Measurements from ENCODE around the gene STOX2.

Gene STOX2

GRCh38 chr4:183935355-183936005 is 30.4 kb downstream of the STOX2 start:
- Histone ChIP-seq H3K36me3 (ENCODE audit: insufficient read depth) (no peaks in the 10 kb centered on the region), H3K4me2 (no peak overlapping the region), H3K4me3 (IDR thresholded peaks at IDR 0.05; ENCODE audit: insufficient read depth, low read depth, low read length) (no peak overlapping the region), H3K79me2 (ENCODE audit: insufficient read depth, low read depth) (no peaks in the 10 kb centered on the region), H3K27ac (no peak overlapping the region), H3K27me3 (ENCODE audit: insufficient read depth, low read depth) (no peaks in the 10 kb centered on the region), H3K4me1 (ENCODE audit: low read depth, poor library complexity, severe bottlenecking) (no peaks in the 10 kb centered on the region), H3K9ac (no peak overlapping the region), H2AFZ (ENCODE audit: low read depth) (no peak overlapping the region), H4K20me1 (ENCODE audit: insufficient read depth) (no peaks in the 10 kb centered on the region)
- TF ChIP-seq, protein P1, sequence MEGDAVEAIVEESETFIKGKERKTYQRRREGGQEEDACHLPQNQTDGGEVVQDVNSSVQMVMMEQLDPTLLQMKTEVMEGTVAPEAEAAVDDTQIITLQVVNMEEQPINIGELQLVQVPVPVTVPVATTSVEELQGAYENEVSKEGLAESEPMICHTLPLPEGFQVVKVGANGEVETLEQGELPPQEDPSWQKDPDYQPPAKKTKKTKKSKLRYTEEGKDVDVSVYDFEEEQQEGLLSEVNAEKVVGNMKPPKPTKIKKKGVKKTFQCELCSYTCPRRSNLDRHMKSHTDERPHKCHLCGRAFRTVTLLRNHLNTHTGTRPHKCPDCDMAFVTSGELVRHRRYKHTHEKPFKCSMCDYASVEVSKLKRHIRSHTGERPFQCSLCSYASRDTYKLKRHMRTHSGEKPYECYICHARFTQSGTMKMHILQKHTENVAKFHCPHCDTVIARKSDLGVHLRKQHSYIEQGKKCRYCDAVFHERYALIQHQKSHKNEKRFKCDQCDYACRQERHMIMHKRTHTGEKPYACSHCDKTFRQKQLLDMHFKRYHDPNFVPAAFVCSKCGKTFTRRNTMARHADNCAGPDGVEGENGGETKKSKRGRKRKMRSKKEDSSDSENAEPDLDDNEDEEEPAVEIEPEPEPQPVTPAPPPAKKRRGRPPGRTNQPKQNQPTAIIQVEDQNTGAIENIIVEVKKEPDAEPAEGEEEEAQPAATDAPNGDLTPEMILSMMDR (conservative IDR thresholded peaks at IDR 0.05; ENCODE audit: low read depth, low read length), result no peak

DNA sequence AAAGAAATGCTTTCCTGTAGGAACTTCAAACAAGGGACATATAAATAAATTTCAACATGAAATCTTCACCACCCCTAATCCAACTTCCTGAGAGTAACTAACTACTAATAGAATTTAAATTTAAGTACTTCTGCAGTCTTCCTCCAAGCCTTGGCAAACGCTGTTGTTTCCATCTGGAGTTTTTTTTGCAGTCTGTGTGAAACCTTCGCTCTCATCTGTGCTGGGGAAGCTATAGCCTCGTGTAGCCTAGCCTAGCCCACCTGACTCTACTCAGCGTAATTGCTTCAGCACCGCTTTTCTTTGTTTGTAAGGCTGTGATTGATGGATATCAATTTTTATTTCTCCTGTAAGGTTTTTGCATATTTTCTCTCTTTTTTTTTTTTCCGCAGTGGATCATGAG is 30.9 kb downstream of the STOX2 start:
- Histone ChIP-seq H3K4me2 (no peak overlapping the region), H3K9ac (no peak overlapping the region), H2AFZ (ENCODE audit: low read depth) (no peak overlapping the region), H3K27ac (no peak overlapping the region), H3K4me1 (ENCODE audit: low read depth, poor library complexity, severe bottlenecking) (no peaks in the 10 kb centered on the region), H3K79me2 (ENCODE audit: insufficient read depth, low read depth) (no peaks in the 10 kb centered on the region), H4K20me1 (ENCODE audit: insufficient read depth) (no peaks in the 10 kb centered on the region), H3K36me3 (ENCODE audit: insufficient read depth) (no peaks in the 10 kb centered on the region), H3K27me3 (ENCODE audit: insufficient read depth, low read depth) (no peaks in the 10 kb centered on the region), H3K4me3 (IDR thresholded peaks at IDR 0.05; ENCODE audit: insufficient read depth, low read depth, low read length) (no peak overlapping the region)
- TF ChIP-seq, protein P1 (conservative IDR thresholded peaks at IDR 0.05; ENCODE audit: low read depth, low read length), result no peak

DNA sequence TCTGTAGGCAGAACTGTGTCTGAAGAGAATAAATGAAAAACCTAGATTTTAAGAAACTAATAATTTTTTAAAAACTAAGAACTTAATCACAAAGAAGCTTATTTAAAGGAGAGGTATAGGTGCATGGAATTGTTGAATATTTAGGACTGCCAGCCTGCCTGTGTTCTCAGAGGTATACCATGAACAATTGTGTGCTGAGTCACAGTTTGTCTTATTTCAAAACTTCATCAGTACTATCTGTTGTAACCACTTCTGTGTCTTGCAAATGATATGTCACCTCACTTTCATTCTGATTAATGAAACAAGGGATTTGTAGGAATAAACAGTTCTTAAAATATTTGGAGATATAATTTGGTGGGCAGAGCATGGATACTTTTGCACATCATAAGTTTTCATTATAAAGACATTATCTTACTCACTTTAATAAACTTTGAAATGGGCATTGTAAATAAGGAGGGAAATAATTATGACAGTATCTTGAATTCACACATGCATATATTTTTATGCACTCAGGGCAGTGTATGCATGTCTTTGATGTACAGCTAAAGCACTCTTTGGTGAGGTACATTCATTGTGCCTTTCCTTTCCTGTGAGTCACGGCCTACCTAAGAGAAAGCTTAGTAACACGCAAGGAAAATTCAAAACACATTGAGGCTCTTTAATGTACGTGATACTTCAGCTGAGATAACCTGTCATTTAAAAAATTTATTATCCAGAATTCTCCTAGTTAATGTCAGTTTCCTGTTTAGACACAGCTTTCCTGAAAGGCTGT is 31.7 kb downstream of the STOX2 start:
- H3K4me1 ChIP-seq (ENCODE audit: low read depth, poor library complexity, severe bottlenecking), result no peaks in the 10 kb centered on the region
- no peak overlapping the region for H3K4me2 ChIP-seq
- no peak overlapping the region for H2AFZ ChIP-seq (ENCODE audit: low read depth)
- H3K4me3 ChIP-seq (IDR thresholded peaks at IDR 0.05; ENCODE audit: insufficient read depth, low read depth, low read length), result no peak overlapping the region
- H3K9ac ChIP-seq, result no peak overlapping the region
- H3K36me3 ChIP-seq (ENCODE audit: insufficient read depth), result no peaks in the 10 kb centered on the region
- no peak overlapping the region for H3K27ac ChIP-seq
- no peaks in the 10 kb centered on the region for H4K20me1 ChIP-seq (ENCODE audit: insufficient read depth)
- H3K27me3 ChIP-seq (ENCODE audit: insufficient read depth, low read depth), result no peaks in the 10 kb centered on the region
- TF ChIP-seq, protein P1 (conservative IDR thresholded peaks at IDR 0.05; ENCODE audit: low read depth, low read length), result no peak
- no peaks in the 10 kb centered on the region for H3K79me2 ChIP-seq (ENCODE audit: insufficient read depth, low read depth)

DNA sequence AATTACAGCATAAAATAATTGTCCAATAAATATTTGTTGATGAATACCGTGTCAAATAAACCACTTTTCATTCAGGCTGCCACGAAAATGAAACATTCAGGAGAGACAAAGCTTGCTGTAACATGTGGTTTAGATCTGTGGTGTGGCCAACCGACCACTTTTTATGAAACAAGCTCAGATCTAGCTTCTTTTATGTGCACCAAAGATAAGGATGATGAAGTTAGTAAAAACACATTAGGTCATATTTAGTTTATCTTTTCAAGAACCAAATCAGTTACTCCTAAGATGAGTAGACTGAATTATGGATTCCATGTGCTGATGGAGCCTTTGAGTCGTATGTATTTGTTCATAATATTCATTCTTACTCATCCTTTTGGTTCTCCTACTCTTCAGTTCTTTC is 35.8 kb downstream of the STOX2 start:
- Histone ChIP-seq H2AFZ (ENCODE audit: low read depth) (no peak overlapping the region), H3K27ac (no peak overlapping the region), H3K9ac (no peak overlapping the region), H3K4me3 (IDR thresholded peaks at IDR 0.05; ENCODE audit: insufficient read depth, low read depth, low read length) (no peak overlapping the region), H3K4me2 (no peak overlapping the region), H4K20me1 (ENCODE audit: insufficient read depth) (no peaks in the 10 kb centered on the region), H3K79me2 (ENCODE audit: insufficient read depth, low read depth) (no peaks in the 10 kb centered on the region), H3K4me1 (ENCODE audit: low read depth, poor library complexity, severe bottlenecking) (no peaks in the 10 kb centered on the region), H3K27me3 (ENCODE audit: insufficient read depth, low read depth) (no peaks in the 10 kb centered on the region), H3K36me3 (ENCODE audit: insufficient read depth) (no peaks in the 10 kb centered on the region)
- TF ChIP-seq, protein P1 (conservative IDR thresholded peaks at IDR 0.05; ENCODE audit: low read depth, low read length), result no peak

All from KMS-11 (cell line).